ENCODE data around the gene UROC1. TPM values are rescaled to one million over a fixed set of nuclear protein-coding genes. Genes with fewer than 3 reads are reported as not detected.

Gene UROC1
- total RNA-seq, 1 experiment from 2014 or later: not detected

DNA sequence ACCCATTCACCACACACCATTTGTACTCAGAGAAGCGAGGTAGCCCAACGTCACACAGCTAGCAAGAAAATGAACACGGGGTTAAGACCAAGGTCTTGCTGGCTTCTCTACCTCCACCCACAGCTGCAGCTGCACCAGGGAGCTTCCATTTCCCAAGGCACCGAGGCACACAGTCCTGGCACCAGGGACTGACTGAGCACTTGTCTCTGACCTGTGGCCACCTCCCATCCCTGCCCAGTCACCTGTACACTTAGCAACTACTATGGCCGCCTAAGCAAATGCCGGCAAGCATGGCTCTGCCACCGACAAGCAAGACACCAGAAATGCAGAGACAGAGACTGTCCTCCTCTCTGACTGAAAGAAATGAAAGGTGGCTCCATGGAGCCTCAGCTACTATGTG is 57.2 kb downstream of the UROC1 start:
- Histone ChIP-seq H3K27ac (ENCODE audit: low read depth, low read length, poor library complexity, severe bottlenecking) (no peak overlapping the region), H3K9me3 (ENCODE audit: low read depth, low read length, poor library complexity, severe bottlenecking) (no peaks in the 10 kb centered on the region), H3K27me3 (replicated peaks; ENCODE audit: insufficient read depth, low read depth, low read length, poor library complexity) (no peaks in the 10 kb centered on the region), H3K36me3 (ENCODE audit: insufficient read depth, low read length, poor library complexity, severe bottlenecking) (peaks cover 95% of the 10 kb centered on the region), H3K4me3 (ENCODE audit: low read depth, low read length, poor library complexity, severe bottlenecking) (no peak overlapping the region), H3K4me1 (ENCODE audit: insufficient read depth, low read length, poor library complexity, severe bottlenecking) (no peaks in the 10 kb centered on the region)
- TF ChIP-seq, protein P1, sequence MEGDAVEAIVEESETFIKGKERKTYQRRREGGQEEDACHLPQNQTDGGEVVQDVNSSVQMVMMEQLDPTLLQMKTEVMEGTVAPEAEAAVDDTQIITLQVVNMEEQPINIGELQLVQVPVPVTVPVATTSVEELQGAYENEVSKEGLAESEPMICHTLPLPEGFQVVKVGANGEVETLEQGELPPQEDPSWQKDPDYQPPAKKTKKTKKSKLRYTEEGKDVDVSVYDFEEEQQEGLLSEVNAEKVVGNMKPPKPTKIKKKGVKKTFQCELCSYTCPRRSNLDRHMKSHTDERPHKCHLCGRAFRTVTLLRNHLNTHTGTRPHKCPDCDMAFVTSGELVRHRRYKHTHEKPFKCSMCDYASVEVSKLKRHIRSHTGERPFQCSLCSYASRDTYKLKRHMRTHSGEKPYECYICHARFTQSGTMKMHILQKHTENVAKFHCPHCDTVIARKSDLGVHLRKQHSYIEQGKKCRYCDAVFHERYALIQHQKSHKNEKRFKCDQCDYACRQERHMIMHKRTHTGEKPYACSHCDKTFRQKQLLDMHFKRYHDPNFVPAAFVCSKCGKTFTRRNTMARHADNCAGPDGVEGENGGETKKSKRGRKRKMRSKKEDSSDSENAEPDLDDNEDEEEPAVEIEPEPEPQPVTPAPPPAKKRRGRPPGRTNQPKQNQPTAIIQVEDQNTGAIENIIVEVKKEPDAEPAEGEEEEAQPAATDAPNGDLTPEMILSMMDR (conservative IDR thresholded peaks at IDR 0.05; ENCODE audit: low read depth, low read length): no peak
- TF ChIP-seq EZH2 (IDR thresholded peaks at IDR 0.05; ENCODE audit: borderline replicate concordance, low read depth, low read length, poor library complexity, severe bottlenecking): no peak
- BruUV-seq (replicated peaks): no TSS peak
- intact Hi-C loops (cut with micrococcal nuclease; ENCODE audit: unreplicated experiment): no loop called here
- DNase-seq (ENCODE audit: low spot score): no peak
- POLR2A ChIA-PET (ENCODE audit: low non-redundant PET): no interaction called here
- CTCF ChIA-PET: no interaction called here

DNA sequence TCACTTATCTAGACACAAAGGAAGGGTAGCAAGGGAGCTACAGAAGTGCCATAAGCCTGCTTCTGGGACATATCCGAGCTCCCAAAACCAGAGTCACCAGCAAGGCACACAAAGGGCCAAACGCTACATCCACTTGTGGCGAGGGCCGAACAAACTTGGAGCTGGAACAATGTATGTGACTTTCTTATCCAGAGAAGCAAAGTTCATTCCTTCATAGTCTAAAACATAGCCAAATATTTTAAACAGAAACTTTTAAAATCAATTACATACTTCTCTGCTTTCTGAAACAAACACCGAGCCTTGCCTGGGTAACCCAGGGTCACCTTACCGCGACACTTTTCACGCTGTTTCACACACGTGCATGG is 57.8 kb downstream of the UROC1 start:
- Histone ChIP-seq H3K36me3 (ENCODE audit: insufficient read depth, low read length, poor library complexity, severe bottlenecking) (peaks cover 95% of the 10 kb centered on the region), H3K27me3 (replicated peaks; ENCODE audit: insufficient read depth, low read depth, low read length, poor library complexity) (no peaks in the 10 kb centered on the region), H3K4me3 (ENCODE audit: low read depth, low read length, poor library complexity, severe bottlenecking) (no peak overlapping the region), H3K4me1 (ENCODE audit: insufficient read depth, low read length, poor library complexity, severe bottlenecking) (no peaks in the 10 kb centered on the region), H3K9me3 (ENCODE audit: low read depth, low read length, poor library complexity, severe bottlenecking) (no peaks in the 10 kb centered on the region), H3K27ac (ENCODE audit: low read depth, low read length, poor library complexity, severe bottlenecking) (no peak overlapping the region)
- POLR2A ChIA-PET (ENCODE audit: low non-redundant PET): no interaction called here
- intact Hi-C loops (cut with micrococcal nuclease; ENCODE audit: unreplicated experiment): no loop called here
- no peak for DNase-seq (ENCODE audit: low spot score)
- CTCF ChIA-PET: no interaction called here
- no TSS peak for BruUV-seq (replicated peaks)
- TF ChIP-seq EZH2 (IDR thresholded peaks at IDR 0.05; ENCODE audit: borderline replicate concordance, low read depth, low read length, poor library complexity, severe bottlenecking): no peak
- TF ChIP-seq, protein P1 (conservative IDR thresholded peaks at IDR 0.05; ENCODE audit: low read depth, low read length): no peak

DNA sequence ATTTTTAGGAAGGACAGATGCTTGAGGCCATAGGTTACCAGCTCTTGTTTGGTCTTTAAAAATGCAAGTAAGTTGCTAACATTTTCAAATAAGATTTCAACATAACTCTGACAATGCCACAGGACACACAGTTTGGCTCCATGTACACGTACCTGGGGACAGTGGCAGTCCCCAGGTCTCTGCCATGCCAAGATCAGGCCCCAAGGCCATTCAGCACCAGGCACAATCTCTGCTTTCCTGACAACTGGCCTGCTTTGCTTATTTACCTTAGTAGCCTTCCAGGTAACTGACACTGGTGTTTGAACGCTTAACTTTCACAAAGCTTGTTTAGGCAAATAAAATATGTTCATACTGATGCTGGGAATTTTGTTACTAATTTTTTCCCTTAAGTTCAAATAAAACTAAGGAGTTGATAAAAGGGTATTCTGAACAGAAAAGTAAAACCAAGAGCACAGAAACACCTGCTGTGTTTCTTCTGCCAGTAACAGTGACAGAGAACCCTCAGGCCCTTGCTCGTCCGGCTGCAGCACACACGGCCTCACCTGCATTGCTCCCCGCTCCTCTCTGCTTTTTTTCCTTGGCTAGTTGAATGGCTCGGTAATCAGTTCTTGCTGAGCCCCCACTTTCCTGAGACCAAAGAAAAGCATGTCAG is 58.3 kb downstream of the UROC1 start:
- Histone ChIP-seq H3K4me3 (ENCODE audit: low read depth, low read length, poor library complexity, severe bottlenecking) (no peak overlapping the region), H3K9me3 (ENCODE audit: low read depth, low read length, poor library complexity, severe bottlenecking) (no peaks in the 10 kb centered on the region), H3K4me1 (ENCODE audit: insufficient read depth, low read length, poor library complexity, severe bottlenecking) (no peaks in the 10 kb centered on the region), H3K27me3 (replicated peaks; ENCODE audit: insufficient read depth, low read depth, low read length, poor library complexity) (no peaks in the 10 kb centered on the region), H3K27ac (ENCODE audit: low read depth, low read length, poor library complexity, severe bottlenecking) (no peak overlapping the region), H3K36me3 (ENCODE audit: insufficient read depth, low read length, poor library complexity, severe bottlenecking) (peaks cover 94% of the 10 kb centered on the region)
- DNase-seq (ENCODE audit: low spot score): no peak
- intact Hi-C loops (cut with micrococcal nuclease; ENCODE audit: unreplicated experiment): no loop called here
- CTCF ChIA-PET: no interaction called here
- no peak for TF ChIP-seq EZH2 (IDR thresholded peaks at IDR 0.05; ENCODE audit: borderline replicate concordance, low read depth, low read length, poor library complexity, severe bottlenecking)
- TF ChIP-seq, protein P1 (conservative IDR thresholded peaks at IDR 0.05; ENCODE audit: low read depth, low read length): no peak
- TSS peak; percentile 7 for BruUV-seq (replicated peaks)
- POLR2A ChIA-PET (ENCODE audit: low non-redundant PET): no interaction called here
